Large intestine (tissue), 3 donors: Measurements from ENCODE around the gene EYS. TPM values are rescaled to one million over a fixed set of nuclear protein-coding genes. Genes with fewer than 3 reads are reported as not detected.

Experiments used
- DNase-seq, 2 donors: peaks; one replicate each; pipeline versions ENCODE4 v3.0.0 to v3.0.0-alpha.2; 2013
- H3K27ac ChIP-seq: one replicate; pipeline ENCODE4 v1.5.1; 2013; ENCODE audit warnings: low read length
- H3K27me3 ChIP-seq: 2 replicates; pipeline ENCODE4 v1.6.1; 2013; ENCODE audit warnings: low read length; ENCODE audit not compliant: control insufficient read depth, insufficient read depth
- H3K36me3 ChIP-seq: 2 replicates; pipeline ENCODE4 v1.6.1; 2013; ENCODE audit warnings: low read length; ENCODE audit not compliant: control insufficient read depth, insufficient read depth
- H3K4me1 ChIP-seq: one replicate; pipeline ENCODE4 v1.6.1; 2013; ENCODE audit warnings: low read length; ENCODE audit not compliant: control insufficient read depth, insufficient read depth
- H3K4me3 ChIP-seq: one replicate; pipeline ENCODE4 v1.5.1; 2013; ENCODE audit warnings: low read length
- H3K9me3 ChIP-seq: one replicate; pipeline ENCODE4 v1.6.1; 2013; ENCODE audit warnings: mild to moderate bottlenecking, low read depth, low read length, moderate library complexity; ENCODE audit not compliant: control insufficient read depth
- WGBS: methylation state at CpG from one replicate; pipeline ENCODE4 v1.1.5; 2013; ENCODE audit warnings: low lambda C conversion rate; ENCODE audit not compliant: insufficient coverage; 5-methylcytosine and 5-hydroxymethylcytosine counted together
- polyA plus RNA-seq: library from polyadenylated mRNA; unstranded; fragments of 120-200 nt; gene quantifications from one replicate; pipeline ENCODE4 v1.2.1, GENCODE V29; 2013

EYS gene
- polyA plus RNA-seq, 1 donor: 0.76 TPM

GRCh38 chr6:64293298-64293697, 1413.7 kb downstream of the EYS start:
- no peak for DNase-seq
- H3K9me3 ChIP-seq: peaks cover 2% of the 10 kb centered on the region
- H3K27me3 ChIP-seq: no peaks in the 10 kb centered on the region
- no peak overlapping the region for H3K4me3 ChIP-seq
- H3K36me3 ChIP-seq: no peaks in the 10 kb centered on the region
- no peak overlapping the region for H3K27ac ChIP-seq
- peaks cover 5% of the 10 kb centered on the region for H3K4me1 ChIP-seq

DNA sequence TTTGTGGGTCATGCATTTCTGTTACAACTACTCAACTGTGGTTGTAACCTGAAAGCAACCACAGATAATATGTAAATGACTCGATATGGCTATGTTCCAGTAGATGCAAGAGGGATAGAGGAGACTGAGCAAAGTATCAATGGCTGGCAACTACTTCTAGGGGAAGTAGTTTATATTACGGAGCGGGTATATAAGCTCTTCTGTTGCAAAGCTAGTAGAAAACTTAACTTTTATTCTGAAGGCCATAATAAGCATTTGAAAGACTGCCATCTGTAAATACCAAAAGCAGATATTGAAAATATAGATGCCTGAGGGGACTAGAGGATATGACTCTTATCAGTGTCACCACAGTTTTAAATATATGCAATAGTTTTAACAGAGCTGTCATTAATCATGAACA, 1416.2 kb downstream of the EYS start:
- Histone ChIP-seq H3K27me3 (no peaks in the 10 kb centered on the region), H3K36me3 (no peaks in the 10 kb centered on the region), H3K27ac (no peak overlapping the region), H3K4me1 (peaks cover 5% of the 10 kb centered on the region), H3K4me3 (no peak overlapping the region), H3K9me3 (no peaks in the 10 kb centered on the region)
- DNase-seq: no peak
- WGBS: 90% methylated on average over 2 of the region's 3 CpGs

DNA sequence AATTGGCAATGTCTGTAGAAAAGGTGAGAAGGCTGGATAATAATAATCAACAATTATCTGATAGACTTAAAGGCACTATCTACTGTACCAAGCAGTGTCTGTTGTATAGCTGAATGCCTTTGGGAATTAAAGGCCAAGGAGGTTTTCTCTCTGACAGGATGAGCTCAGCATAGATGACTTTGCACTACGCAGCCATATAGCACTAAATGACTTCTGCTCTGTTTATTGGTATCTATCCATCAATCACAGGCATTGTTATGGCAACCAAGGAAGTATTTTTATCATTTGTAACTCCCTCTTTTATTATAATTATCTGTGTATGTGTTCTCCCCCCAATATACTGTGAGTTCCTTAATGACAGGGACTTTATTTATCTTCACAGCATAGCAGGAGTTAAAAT, 1417.1 kb downstream of the EYS start:
- H3K4me3 ChIP-seq: no peak overlapping the region
- no peaks in the 10 kb centered on the region for H3K27me3 ChIP-seq
- no CpG with 5 or more reads among the region's 1 CpG for WGBS
- H3K9me3 ChIP-seq: no peaks in the 10 kb centered on the region
- H3K36me3 ChIP-seq: no peaks in the 10 kb centered on the region
- no peak overlapping the region for H3K27ac ChIP-seq
- DNase-seq: peak; percentile 9 to 22
- peaks cover 5% of the 10 kb centered on the region for H3K4me1 ChIP-seq

DNA sequence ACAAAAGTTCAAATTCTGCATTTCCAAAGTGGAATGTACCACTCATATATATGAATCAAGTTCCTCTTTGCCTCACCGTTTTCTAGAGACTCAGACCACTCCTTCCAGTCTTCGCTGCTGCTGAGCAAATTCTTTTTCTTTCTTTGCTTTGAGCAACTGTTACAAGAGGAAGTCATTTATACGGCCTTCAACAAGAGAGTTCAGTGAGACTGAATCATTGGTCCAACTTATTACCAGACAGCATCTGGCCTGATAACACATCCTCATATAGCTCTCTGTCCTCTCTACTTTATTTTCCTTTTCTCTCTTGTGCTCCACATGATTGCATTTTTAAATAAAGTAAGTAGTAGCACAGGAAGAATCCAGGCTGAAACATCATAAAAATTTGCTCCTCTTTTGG, 1418.7 kb downstream of the EYS start:
- Histone ChIP-seq H3K4me1 (peaks cover 5% of the 10 kb centered on the region), H3K4me3 (no peak overlapping the region), H3K9me3 (peaks cover 3% of the 10 kb centered on the region), H3K27ac (no peak overlapping the region), H3K36me3 (no peaks in the 10 kb centered on the region), H3K27me3 (no peaks in the 10 kb centered on the region)
- WGBS: 17% methylated on average over 2 of the region's 3 CpGs
- no peak for DNase-seq

- Histone ChIP-seq H3K27me3 (no peaks in the 10 kb centered on the region), H3K9me3 (peaks cover 3% of the 10 kb centered on the region), H3K4me3 (no peak overlapping the region), H3K27ac (no peak overlapping the region), H3K4me1 (no peaks in the 10 kb centered on the region), H3K36me3 (no peaks in the 10 kb centered on the region)
- WGBS: 100% methylated on average over 1 of the region's 1 CpG
- DNase-seq: no peak
Measured at GRCh38 chr6:64281167-64281566, 1425.9 kb downstream of the EYS start.

GRCh38 chr6:64280569-64280968, 1426.5 kb downstream of the EYS start:
- DNase-seq: peak; percentile 14 to 43
- Histone ChIP-seq H3K4me3 (no peak overlapping the region), H3K27me3 (no peaks in the 10 kb centered on the region), H3K9me3 (peaks cover 3% of the 10 kb centered on the region), H3K27ac (no peak overlapping the region), H3K36me3 (no peaks in the 10 kb centered on the region), H3K4me1 (no peaks in the 10 kb centered on the region)
- 60% methylated on average over 1 of the region's 1 CpG for WGBS

GRCh38 chr6:64270083-64270482, 1436.9 kb downstream of the EYS start:
- no peak overlapping the region for H3K27ac ChIP-seq
- H3K4me1 ChIP-seq: no peaks in the 10 kb centered on the region
- no peaks in the 10 kb centered on the region for H3K27me3 ChIP-seq
- no peaks in the 10 kb centered on the region for H3K9me3 ChIP-seq
- H3K36me3 ChIP-seq: no peaks in the 10 kb centered on the region
- no peak for DNase-seq
- no peak overlapping the region for H3K4me3 ChIP-seq
- WGBS: 94% methylated on average over 5 of the region's 5 CpGs

DNA sequence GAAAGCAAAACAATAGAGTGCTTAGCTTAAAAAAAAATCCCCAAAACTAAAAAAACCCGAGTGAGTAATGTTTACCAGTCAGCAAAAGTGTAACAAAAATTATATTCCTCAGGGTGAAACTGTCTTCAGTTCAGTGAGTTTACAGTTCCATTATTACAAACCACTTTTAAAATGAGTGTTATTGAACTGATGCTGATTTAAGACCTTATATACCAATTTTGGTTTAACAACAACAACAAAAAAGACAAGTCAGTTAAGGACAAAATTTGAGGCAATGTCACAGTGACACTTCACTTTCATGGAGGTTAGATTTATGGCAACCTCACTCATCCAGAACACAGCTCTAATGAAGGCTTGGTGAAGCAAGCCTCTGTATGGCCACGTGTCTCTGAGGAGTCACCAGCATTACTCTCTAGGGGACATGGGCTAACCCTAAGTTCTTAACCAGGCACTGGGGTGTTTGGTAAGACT, 1440.6 kb downstream of the EYS start:
- Histone ChIP-seq H3K27me3 (no peaks in the 10 kb centered on the region), H3K9me3 (no peaks in the 10 kb centered on the region), H3K36me3 (no peaks in the 10 kb centered on the region), H3K27ac (no peak overlapping the region), H3K4me1 (no peaks in the 10 kb centered on the region), H3K4me3 (no peak overlapping the region)
- WGBS: 64% methylated on average over 1 of the region's 2 CpGs
- no peak for DNase-seq

DNA sequence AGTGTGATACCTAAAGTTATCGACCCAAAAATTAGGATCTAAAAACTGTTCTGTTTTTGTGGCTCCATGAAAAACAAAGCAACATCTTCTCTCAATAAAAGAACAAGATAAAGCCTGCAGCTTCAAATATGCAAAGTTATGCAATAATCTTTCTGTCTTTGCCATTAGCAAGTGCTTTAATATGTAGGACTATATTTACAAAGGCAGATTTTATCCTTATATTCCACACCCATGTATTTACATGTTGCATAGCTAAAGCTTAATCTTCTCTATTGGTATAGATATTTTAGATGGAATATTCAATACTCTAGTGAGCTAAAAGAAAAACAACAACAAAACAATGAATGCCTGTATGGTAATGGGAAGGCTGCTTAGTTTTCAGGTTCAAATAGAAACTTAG, 1443.2 kb downstream of the EYS start:
- no peak overlapping the region for H3K4me3 ChIP-seq
- DNase-seq: no peak
- H3K27me3 ChIP-seq: no peaks in the 10 kb centered on the region
- H3K9me3 ChIP-seq: no peaks in the 10 kb centered on the region
- peaks cover 6% of the 10 kb centered on the region for H3K4me1 ChIP-seq
- no peaks in the 10 kb centered on the region for H3K36me3 ChIP-seq
- H3K27ac ChIP-seq: no peak overlapping the region
- WGBS: 83% methylated on average over 1 of the region's 1 CpG

GRCh38 chr6:64259372-64259771, 1447.7 kb downstream of the EYS start:
- DNase-seq: no peak
- H3K36me3 ChIP-seq: no peaks in the 10 kb centered on the region
- no peaks in the 10 kb centered on the region for H3K9me3 ChIP-seq
- H3K4me1 ChIP-seq: peaks cover 11% of the 10 kb centered on the region
- H3K4me3 ChIP-seq: no peak overlapping the region
- WGBS: 100% methylated on average over 1 of the region's 4 CpGs
- no peaks in the 10 kb centered on the region for H3K27me3 ChIP-seq
- no peak overlapping the region for H3K27ac ChIP-seq

- H3K27me3 ChIP-seq: no peaks in the 10 kb centered on the region
- no peak overlapping the region for H3K27ac ChIP-seq
- no peaks in the 10 kb centered on the region for H3K36me3 ChIP-seq
- no CpG with 5 or more reads among the region's 2 CpGs for WGBS
- H3K4me3 ChIP-seq: no peak overlapping the region
- no peaks in the 10 kb centered on the region for H3K9me3 ChIP-seq
- peak; percentile 5 to 57 for DNase-seq
- peaks cover 11% of the 10 kb centered on the region for H3K4me1 ChIP-seq
Measured at GRCh38 chr6:64258752-64259151, 1448.3 kb downstream of the EYS start.
